Esophagus muscularis mucosa (tissue), 4 donors: Measurements from ENCODE around the gene DSN1.

Source experiments
- EP300 ChIP-seq: sonication (generic); formaldehyde crosslinking; IDR thresholded peaks from one replicate; pipeline ENCODE4 v1.6.1; 2017; ENCODE audit warnings: antibody characterized with exemption
- POLR2AphosphoS5 ChIP-seq, 2 donors: sonication (generic); formaldehyde crosslinking; IDR thresholded peaks; one replicate each; pipeline ENCODE4 v1.6.1; 2017; ENCODE audit warnings: antibody characterized with exemption in 2 of 2
- TF ChIP-seq, protein P1 (sequence below), 3 experiments: fragments of 200-600 bp in 2 of 3; fragments of 450-650 bp in 1 of 3; sonication (generic) in 2 of 3; IDR thresholded peaks; one replicate each; pipeline ENCODE4 v1.5.1; 2017 to 2019; ENCODE audit warnings: antibody characterized with exemption in 3 of 3, mild to moderate bottlenecking in 2 of 3, moderate library complexity in 1 of 3

GRCh38 chr20:36732456-36732855 is 41.1 kb downstream of the DSN1 start:
- TF ChIP-seq POLR2AphosphoS5 (IDR thresholded peaks at IDR 0.05) (no peak), EP300 (no peak)
- TF ChIP-seq, protein P1, sequence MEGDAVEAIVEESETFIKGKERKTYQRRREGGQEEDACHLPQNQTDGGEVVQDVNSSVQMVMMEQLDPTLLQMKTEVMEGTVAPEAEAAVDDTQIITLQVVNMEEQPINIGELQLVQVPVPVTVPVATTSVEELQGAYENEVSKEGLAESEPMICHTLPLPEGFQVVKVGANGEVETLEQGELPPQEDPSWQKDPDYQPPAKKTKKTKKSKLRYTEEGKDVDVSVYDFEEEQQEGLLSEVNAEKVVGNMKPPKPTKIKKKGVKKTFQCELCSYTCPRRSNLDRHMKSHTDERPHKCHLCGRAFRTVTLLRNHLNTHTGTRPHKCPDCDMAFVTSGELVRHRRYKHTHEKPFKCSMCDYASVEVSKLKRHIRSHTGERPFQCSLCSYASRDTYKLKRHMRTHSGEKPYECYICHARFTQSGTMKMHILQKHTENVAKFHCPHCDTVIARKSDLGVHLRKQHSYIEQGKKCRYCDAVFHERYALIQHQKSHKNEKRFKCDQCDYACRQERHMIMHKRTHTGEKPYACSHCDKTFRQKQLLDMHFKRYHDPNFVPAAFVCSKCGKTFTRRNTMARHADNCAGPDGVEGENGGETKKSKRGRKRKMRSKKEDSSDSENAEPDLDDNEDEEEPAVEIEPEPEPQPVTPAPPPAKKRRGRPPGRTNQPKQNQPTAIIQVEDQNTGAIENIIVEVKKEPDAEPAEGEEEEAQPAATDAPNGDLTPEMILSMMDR (IDR thresholded peaks at IDR 0.05): no peak
